Measurements from ENCODE around the gene LCN10. TPM values are rescaled to one million over a fixed set of nuclear protein-coding genes. Genes with fewer than 3 reads are reported as not detected.

The LCN10 gene
- polyA plus RNA-seq, 2 of the 4 experiments (the other 2 are of a cell fraction), result not detected

DNA sequence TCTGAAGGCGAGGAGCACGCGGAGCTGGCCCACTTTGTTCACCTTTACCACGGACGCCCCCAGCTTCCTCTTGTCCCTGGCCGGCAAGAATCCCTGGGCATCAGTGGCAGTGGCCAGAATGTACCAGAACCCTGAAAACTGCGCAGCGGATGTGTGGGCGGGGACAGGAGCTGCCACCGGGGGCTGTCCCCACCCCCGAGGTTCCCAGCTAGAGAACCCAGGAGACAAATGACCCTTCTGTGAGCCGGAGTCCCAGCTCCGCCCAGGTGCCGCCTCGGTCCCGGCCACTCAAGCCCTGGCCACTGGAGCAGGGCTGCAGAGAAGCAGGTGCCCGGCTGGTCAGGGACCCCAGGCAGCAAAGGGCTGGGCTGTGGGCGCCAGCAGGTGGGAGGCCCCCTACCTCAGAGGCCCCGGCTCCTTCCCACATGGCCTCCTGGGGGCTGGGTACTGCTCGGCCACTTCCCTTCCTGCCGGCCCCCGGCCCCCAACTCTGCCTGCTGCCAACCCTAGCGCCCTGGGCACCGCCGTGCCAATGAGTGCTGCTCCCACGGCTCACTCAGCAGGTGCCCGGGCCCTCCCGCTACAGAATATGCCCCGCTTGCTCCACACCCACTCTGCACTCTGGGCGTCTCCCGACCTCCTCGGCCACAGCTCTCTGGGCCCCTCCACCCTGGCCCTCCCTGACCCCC, 713 bp downstream of the LCN10 start (continued):
- TF ChIP-seq, protein P1, sequence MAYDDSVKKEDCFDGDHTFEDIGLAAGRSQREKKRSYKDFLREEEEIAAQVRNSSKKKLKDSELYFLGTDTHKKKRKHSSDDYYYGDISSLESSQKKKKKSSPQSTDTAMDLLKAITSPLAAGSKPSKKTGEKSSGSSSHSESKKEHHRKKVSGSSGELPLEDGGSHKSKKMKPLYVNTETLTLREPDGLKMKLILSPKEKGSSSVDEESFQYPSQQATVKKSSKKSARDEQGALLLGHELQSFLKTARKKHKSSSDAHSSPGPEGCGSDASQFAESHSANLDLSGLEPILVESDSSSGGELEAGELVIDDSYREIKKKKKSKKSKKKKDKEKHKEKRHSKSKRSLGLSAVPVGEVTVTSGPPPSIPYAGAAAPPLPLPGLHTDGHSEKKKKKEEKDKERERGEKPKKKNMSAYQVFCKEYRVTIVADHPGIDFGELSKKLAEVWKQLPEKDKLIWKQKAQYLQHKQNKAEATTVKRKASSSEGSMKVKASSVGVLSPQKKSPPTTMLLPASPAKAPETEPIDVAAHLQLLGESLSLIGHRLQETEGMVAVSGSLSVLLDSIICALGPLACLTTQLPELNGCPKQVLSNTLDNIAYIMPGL (CRISPR knock-in tag; IDR thresholded peaks at IDR 0.05; ENCODE audit: borderline replicate concordance), result no peak
- TF ChIP-seq FOSL2 (IDR thresholded peaks at IDR 0.05) (no peak), FOSL2 (CRISPR knock-in tag; IDR thresholded peaks at IDR 0.05) (no peak)

DNA sequence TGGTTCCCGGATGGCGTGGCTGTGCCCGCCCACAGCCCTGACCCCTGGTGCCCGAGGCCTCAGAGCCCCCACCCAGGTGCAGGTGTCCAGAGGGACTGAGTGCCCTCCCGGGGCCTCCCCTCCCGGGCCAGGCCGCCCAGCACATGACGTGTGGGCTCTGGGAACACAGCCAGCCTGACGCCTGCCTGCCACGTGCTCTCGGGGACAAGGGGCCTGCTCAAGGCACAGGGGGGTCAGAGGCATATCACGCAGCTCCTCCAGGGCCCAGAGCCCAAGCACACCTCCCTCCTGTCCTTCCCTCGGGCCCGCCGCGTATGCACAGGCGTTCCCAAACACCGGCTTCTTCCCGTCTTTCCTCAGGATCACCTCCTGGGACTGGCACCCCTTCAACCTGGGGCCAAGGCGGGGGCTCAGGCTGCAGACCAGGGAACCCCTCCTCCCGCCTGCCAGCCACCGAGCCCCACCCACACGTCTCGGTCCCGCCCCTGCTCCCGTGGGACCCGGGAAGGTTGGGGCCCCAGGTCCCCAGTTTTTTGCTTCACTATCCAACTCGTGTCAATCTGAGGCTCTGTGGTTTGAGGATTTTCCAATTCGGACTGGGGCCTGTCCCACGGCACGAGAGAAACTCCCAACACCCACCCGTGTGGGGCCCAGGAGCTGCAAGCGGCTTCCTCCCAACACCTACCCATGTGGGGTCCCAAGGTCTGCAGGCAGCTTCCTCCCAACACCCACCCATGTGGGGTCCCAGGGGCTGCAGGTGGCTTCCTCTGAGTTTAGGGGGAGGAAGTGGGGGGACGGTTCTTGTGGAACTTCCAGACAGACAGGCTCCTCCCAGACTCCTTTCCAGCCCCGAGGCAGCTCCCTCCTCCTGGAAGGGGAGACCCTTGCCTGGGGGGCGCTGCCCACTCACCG, 1.5 kb downstream of the LCN10 start:
- Histone ChIP-seq H3K4me3 (no peak overlapping the region), H3K9me3 (no peaks in the 10 kb centered on the region), H3K4me1 (no peaks in the 10 kb centered on the region), H3K4me2 (no peak overlapping the region), H3K27ac (no peak overlapping the region)
- TF ChIP-seq HOXB5 (CRISPR knock-in tag; IDR thresholded peaks at IDR 0.05) (no peak), NPAS2 (CRISPR knock-in tag; IDR thresholded peaks at IDR 0.05; ENCODE audit: borderline replicate concordance) (no peak), RFX5 (IDR thresholded peaks at IDR 0.05) (no peak), HEYL (CRISPR knock-in tag; IDR thresholded peaks at IDR 0.05) (no peak), MYC (IDR thresholded peaks at IDR 0.05; ENCODE audit: borderline replicate concordance, low read length) (no peak)
- TF ChIP-seq, protein P2, sequence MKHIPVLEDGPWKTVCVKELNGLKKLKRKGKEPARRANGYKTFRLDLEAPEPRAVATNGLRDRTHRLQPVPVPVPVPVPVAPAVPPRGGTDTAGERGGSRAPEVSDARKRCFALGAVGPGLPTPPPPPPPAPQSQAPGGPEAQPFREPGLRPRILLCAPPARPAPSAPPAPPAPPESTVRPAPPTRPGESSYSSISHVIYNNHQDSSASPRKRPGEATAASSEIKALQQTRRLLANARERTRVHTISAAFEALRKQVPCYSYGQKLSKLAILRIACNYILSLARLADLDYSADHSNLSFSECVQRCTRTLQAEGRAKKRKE (CRISPR knock-in tag; IDR thresholded peaks at IDR 0.05; ENCODE audit: low read depth), result no peak
- WGBS (ENCODE audit: missing lambda C conversion rate), result 72% methylated on average over 27 of the region's 37 CpGs
- DNase-seq (ENCODE audit: low read depth in 1 of 2, low spot score in 1 of 2) (no peak), FAIRE-seq (no peak), ATAC-seq (no peak)
- ChIA-PET POLR2A (no interaction called here), CTCF (interaction anchor here (1.4 to 11.9 kb wide), 4 partner anchors 11 to 51 kb away, joined by 3 to 79 read pairs (median 28); partner anchors contain the start of gene LCN8)

DNA sequence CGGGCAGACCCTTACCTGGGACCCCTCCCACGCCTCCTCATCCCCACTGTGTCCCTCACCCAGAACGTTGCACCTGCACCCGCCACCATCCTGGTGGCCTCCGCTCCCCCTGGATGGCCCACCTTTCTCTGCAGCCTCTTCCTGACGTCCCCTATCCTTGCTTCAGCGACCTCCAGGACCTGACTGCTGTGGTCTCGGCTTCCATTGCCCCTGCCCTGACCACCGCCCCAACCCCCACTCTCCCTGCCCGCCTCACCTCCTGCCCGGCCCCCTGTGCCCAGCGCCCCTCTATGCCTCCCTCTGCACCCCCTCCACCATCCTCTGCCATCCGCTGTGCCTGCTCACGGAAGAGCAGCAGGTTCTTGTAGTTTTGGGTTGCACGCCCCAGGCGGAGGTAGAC, 2.2 kb downstream of the LCN10 start:
- ATAC-seq (no peak), FAIRE-seq (no peak), DNase-seq (ENCODE audit: low read depth in 1 of 2, low spot score in 1 of 2) (no peak)
- ChIA-PET CTCF (interaction anchor here (1.0 to 11.9 kb wide), 6 partner anchors 10 to 289 kb away, joined by 3 to 79 read pairs (median 6); partner anchors contain the start of gene LCN8), POLR2A (interaction anchor here (1.1 kb wide), 1 partner anchor 12 kb away, joined by 6 read pairs; no protein-coding TSS in a partner anchor)
- no peak overlapping the region for H3K27ac ChIP-seq
- 70% methylated on average over 14 of the region's 16 CpGs for WGBS (ENCODE audit: missing lambda C conversion rate)
- TF ChIP-seq RFX5 (IDR thresholded peaks at IDR 0.05) (no peak), GATA3 (IDR thresholded peaks at IDR 0.05; ENCODE audit: borderline replicate concordance) (no peak), CHD4 (IDR thresholded peaks at IDR 0.05; ENCODE audit: borderline replicate concordance) (no peak), HOXB13 (CRISPR knock-in tag; IDR thresholded peaks at IDR 0.05; ENCODE audit: low read depth) (no peak), FOSL2 (IDR thresholded peaks at IDR 0.05) (no peak), FOSL2 (CRISPR knock-in tag; IDR thresholded peaks at IDR 0.05) (no peak), JUNB (IDR thresholded peaks at IDR 0.05) (no peak), ESRRA (IDR thresholded peaks at IDR 0.05; ENCODE audit: borderline replicate concordance, low read length) (no peak), HOXA7 (CRISPR knock-in tag; IDR thresholded peaks at IDR 0.05) (no peak), KDM1A (IDR thresholded peaks at IDR 0.05; ENCODE audit: low read depth) (no peak)
- H3K4me3 ChIP-seq, result no peak overlapping the region
- no peak overlapping the region for H3K4me2 ChIP-seq
- H3K4me1 ChIP-seq, result no peaks in the 10 kb centered on the region
- no peaks in the 10 kb centered on the region for H3K9me3 ChIP-seq

All from A549 (cell line).